Measurements from ENCODE around the gene KIF24. TPM values are rescaled to one million over a fixed set of nuclear protein-coding genes. Genes with fewer than 3 reads are reported as not detected.
"Not testable (repeated sequence)": the region's sequence is repeated elsewhere in the genome, so short reads cannot be mapped to it uniquely, and the experiment has no call there.

Gene KIF24
- polyA plus RNA-seq, 1 of the 3 experiments (the other 2 are of a cell fraction), result 1.2 TPM

- Histone ChIP-seq H3K4me2 (no peak overlapping the region), H3K36me3 (replicated peaks in 1 of 2; ENCODE audit: control insufficient read depth in 1 of 2, insufficient read depth in 2 of 2, low read length in 1 of 2) (no peaks in the 10 kb centered on the region), H3K4me3 (ENCODE audit: low read depth in 2 of 2, low read length in 1 of 2) (no peak overlapping the region), H3K4me1 (ENCODE audit: control insufficient read depth in 1 of 2, insufficient read depth in 2 of 2, low read depth in 1 of 2, low read length in 1 of 2) (peaks cover 3 to 7% of the 10 kb centered on the region in 2 experiments; a peak in 3 of 4 replicates), H3F3A (replicated peaks; ENCODE audit: insufficient read depth) (no peaks in the 10 kb centered on the region), H3K27ac (ENCODE audit: low read depth in 2 of 2, low read length in 1 of 2) (no peak overlapping the region), H3K9me3 (no peaks in the 10 kb centered on the region), H3K9me2 (no peaks in the 10 kb centered on the region), H2AFZ (ENCODE audit: low read depth) (no peak overlapping the region), H3K9ac (no peak overlapping the region), H3K79me2 (ENCODE audit: insufficient read depth) (peaks cover 9% of the 10 kb centered on the region; the same call in 1 of the 2 replicates), H3K27me3 (ENCODE audit: insufficient read depth) (no peaks in the 10 kb centered on the region), H4K20me1 (ENCODE audit: insufficient read depth) (no peaks in the 10 kb centered on the region)
- no peak for DNase-seq
- WGBS (ENCODE audit: low lambda C conversion rate), result 100% methylated on average over 1 of the region's 1 CpG
- ChIA-PET POLR2A (no interaction called here), CTCF (interaction anchor here (0.7 kb wide), 1 partner anchor 66 kb away, joined by 3 read pairs; no protein-coding TSS in a partner anchor)
- no peak for TF ChIP-seq REST (IDR thresholded peaks at IDR 0.05; ENCODE audit: low read depth, low read length)
- no peak for TF ChIP-seq USF2 (IDR thresholded peaks at IDR 0.05; ENCODE audit: borderline replicate concordance, low read depth, low read length)
- no peak for TF ChIP-seq IRF3 (IDR thresholded peaks at IDR 0.05; ENCODE audit: low read depth, low read length)
- no peak for TF ChIP-seq RXRA (IDR thresholded peaks at IDR 0.05; ENCODE audit: borderline replicate concordance, low read depth)
- TF ChIP-seq FOSL2 (IDR thresholded peaks at IDR 0.05; ENCODE audit: borderline replicate concordance, low read depth), result no peak
- TF ChIP-seq TCF12 (IDR thresholded peaks at IDR 0.05), result no peak
- no peak for TF ChIP-seq POLR2AphosphoS5 (IDR thresholded peaks at IDR 0.05; ENCODE audit: low read depth, low read length)
- no peak for TF ChIP-seq SMC3 (IDR thresholded peaks at IDR 0.05; ENCODE audit: low read depth, low read length)
- TF ChIP-seq USF1 (IDR thresholded peaks at IDR 0.05; ENCODE audit: borderline replicate concordance, low read depth), result no peak
- no peak for TF ChIP-seq TEAD4 (IDR thresholded peaks at IDR 0.05; ENCODE audit: borderline replicate concordance, insufficient read depth)
- no peak for TF ChIP-seq RCOR1 (IDR thresholded peaks at IDR 0.05; ENCODE audit: low read length)
- TF ChIP-seq GABPA (IDR thresholded peaks at IDR 0.05; ENCODE audit: low read depth), result no peak
- no peak for TF ChIP-seq NRF1 (IDR thresholded peaks at IDR 0.05; ENCODE audit: low read depth, low read length)
Measured at GRCh38 chr9:34310215-34310614, 18.9 kb downstream of the KIF24 start.

- H3K9me3 ChIP-seq; H3K9ac ChIP-seq; H3K27ac ChIP-seq (ENCODE audit: low read depth in 2 of 2, low read length in 1 of 2); H3K4me2 ChIP-seq; H3K36me3 ChIP-seq (replicated peaks in 1 of 2; ENCODE audit: control insufficient read depth in 1 of 2, insufficient read depth in 2 of 2, low read length in 1 of 2); H3K4me1 ChIP-seq (ENCODE audit: control insufficient read depth in 1 of 2, insufficient read depth in 2 of 2, low read depth in 1 of 2, low read length in 1 of 2); H3K9me2 ChIP-seq; H3F3A ChIP-seq (replicated peaks; ENCODE audit: insufficient read depth); H3K27me3 ChIP-seq (ENCODE audit: insufficient read depth); H2AFZ ChIP-seq (ENCODE audit: low read depth); POLR2A ChIA-PET; H3K4me3 ChIP-seq (ENCODE audit: low read depth in 2 of 2, low read length in 1 of 2); H4K20me1 ChIP-seq (ENCODE audit: insufficient read depth); DNase-seq; H3K79me2 ChIP-seq (ENCODE audit: insufficient read depth): not testable (repeated sequence)
- 100% methylated on average over 3 of the region's 3 CpGs for WGBS (ENCODE audit: low lambda C conversion rate)
- CTCF ChIA-PET, result interaction anchor here (0.7 to 1.6 kb wide), 3 partner anchors 12 to 318 kb away, joined by 3 to 4 read pairs (median 3); no protein-coding TSS in a partner anchor
Measured at GRCh38 chr9:34308316-34308715, 20.8 kb downstream of the KIF24 start.

GRCh38 chr9:34301064-34301463 is 28.0 kb downstream of the KIF24 start:
- H2AFZ ChIP-seq (ENCODE audit: low read depth); H3K27me3 ChIP-seq (ENCODE audit: insufficient read depth); H3K9me3 ChIP-seq; H3K27ac ChIP-seq (ENCODE audit: low read depth in 2 of 2, low read length in 1 of 2); H3K4me1 ChIP-seq (ENCODE audit: control insufficient read depth in 1 of 2, insufficient read depth in 2 of 2, low read depth in 1 of 2, low read length in 1 of 2); H3K79me2 ChIP-seq (ENCODE audit: insufficient read depth); H3K36me3 ChIP-seq (replicated peaks in 1 of 2; ENCODE audit: control insufficient read depth in 1 of 2, insufficient read depth in 2 of 2, low read length in 1 of 2); CTCF ChIA-PET; H3K9ac ChIP-seq; H3K4me3 ChIP-seq (ENCODE audit: low read depth in 2 of 2, low read length in 1 of 2); H3K4me2 ChIP-seq; H4K20me1 ChIP-seq (ENCODE audit: insufficient read depth); POLR2A ChIA-PET; DNase-seq; H3K9me2 ChIP-seq; H3F3A ChIP-seq (replicated peaks; ENCODE audit: insufficient read depth): not testable (repeated sequence)
- 92% methylated on average over 7 of the region's 7 CpGs for WGBS (ENCODE audit: low lambda C conversion rate)
